HL-60 (cell line): ENCODE results near the gene C2CD4C.

Source experiments
- DNase-seq, 2 experiments: peaks; one replicate each; pipeline ENCODE4 v3.0.0-alpha.2; 2010 to 2020; ENCODE audit warnings: low read depth in 1 of 2, low spot score in 1 of 2
- H3K27ac ChIP-seq: fragments of 250-450 bp; sonication (Bioruptor Pico); replicated peaks from 2 replicates; pipeline ENCODE4 v1.5.1; 2020; ENCODE audit warnings: mild to moderate bottlenecking, moderate library complexity
- H3K27me3 ChIP-seq: fragments of 250-450 bp; sonication (Bioruptor Pico); 2 replicates; pipeline ENCODE4 v1.5.1; 2021; ENCODE audit warnings: mild to moderate bottlenecking, moderate library complexity; ENCODE audit not compliant: insufficient read depth, poor library complexity, severe bottlenecking
- H3K4me3 ChIP-seq: replicated peaks from 2 replicates; pipeline ENCODE4 v1.5.1; 2011; ENCODE audit warnings: mild to moderate bottlenecking, control low read depth, low read length; ENCODE audit not compliant: insufficient read depth
- GABPA ChIP-seq: IDR thresholded peaks from 2 replicates; pipeline ENCODE4 v1.6.1; 2012; ENCODE audit warnings: low read depth
- POLR2AphosphoS5 ChIP-seq: IDR thresholded peaks from 2 replicates; pipeline ENCODE4 v1.6.1; 2012; ENCODE audit warnings: low read depth
- SPI1 ChIP-seq: IDR thresholded peaks from 2 replicates; pipeline ENCODE4 v1.6.1; 2012; ENCODE audit warnings: low read depth, mild to moderate bottlenecking, borderline replicate concordance
- TF ChIP-seq, protein P1 (sequence below): IDR thresholded peaks from one replicate; pipeline ENCODE4 v1.5.1; 2011; ENCODE audit warnings: low read length, control low read depth, inconsistent platforms; ENCODE audit not compliant: insufficient read depth
- TF ChIP-seq, protein P2 (sequence below): IDR thresholded peaks from 2 replicates; pipeline ENCODE4 v1.6.1; 2012; ENCODE audit warnings: low read depth; ENCODE audit not compliant: insufficient replicate concordance

C2CD4C gene

DNA sequence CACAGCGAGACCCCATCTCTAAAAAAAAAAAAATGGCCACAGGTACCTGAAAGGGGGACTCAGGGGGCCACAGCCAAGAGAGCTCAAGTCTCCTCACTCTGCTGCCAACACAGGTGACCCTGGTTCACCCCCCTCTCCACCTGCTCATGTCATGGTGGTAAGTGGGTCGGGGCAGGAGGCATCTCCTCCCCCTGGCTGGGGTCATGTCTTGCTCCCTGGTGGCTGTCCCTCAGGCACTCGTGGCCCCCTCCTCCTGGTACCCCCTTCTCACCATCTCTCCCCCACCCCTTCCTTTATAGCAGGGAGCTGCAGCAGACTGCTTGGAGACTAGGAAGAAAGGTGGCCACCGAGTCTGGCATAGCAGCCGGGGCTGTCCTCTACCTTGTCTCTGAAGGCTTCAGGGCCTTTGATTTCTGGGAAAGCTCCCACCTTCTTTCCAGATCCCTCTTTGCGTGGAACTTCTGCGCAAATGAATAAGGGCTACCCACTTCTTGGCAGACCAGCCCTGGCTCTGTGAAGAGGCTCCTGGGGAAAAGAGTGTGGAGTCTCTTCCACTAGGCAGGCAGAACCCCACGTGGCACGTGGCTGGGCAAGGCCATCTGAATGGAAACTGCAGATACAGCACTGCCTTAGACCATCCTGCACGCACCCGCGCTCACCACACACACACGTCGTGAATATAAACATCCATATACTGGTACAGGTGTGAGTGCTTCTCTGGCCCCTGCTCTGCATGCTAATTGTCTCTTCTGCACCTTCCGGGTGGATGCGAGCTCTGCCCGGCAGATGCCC, 44.3 kb downstream of the C2CD4C start:
- no peak for DNase-seq
- no peak overlapping the region for H3K27ac ChIP-seq
- no peaks in the 10 kb centered on the region for H3K27me3 ChIP-seq
- no peak overlapping the region for H3K4me3 ChIP-seq
- TF ChIP-seq, protein P1, sequence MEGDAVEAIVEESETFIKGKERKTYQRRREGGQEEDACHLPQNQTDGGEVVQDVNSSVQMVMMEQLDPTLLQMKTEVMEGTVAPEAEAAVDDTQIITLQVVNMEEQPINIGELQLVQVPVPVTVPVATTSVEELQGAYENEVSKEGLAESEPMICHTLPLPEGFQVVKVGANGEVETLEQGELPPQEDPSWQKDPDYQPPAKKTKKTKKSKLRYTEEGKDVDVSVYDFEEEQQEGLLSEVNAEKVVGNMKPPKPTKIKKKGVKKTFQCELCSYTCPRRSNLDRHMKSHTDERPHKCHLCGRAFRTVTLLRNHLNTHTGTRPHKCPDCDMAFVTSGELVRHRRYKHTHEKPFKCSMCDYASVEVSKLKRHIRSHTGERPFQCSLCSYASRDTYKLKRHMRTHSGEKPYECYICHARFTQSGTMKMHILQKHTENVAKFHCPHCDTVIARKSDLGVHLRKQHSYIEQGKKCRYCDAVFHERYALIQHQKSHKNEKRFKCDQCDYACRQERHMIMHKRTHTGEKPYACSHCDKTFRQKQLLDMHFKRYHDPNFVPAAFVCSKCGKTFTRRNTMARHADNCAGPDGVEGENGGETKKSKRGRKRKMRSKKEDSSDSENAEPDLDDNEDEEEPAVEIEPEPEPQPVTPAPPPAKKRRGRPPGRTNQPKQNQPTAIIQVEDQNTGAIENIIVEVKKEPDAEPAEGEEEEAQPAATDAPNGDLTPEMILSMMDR = no peak
- no peak for TF ChIP-seq SPI1
- TF ChIP-seq POLR2AphosphoS5 = no peak
- TF ChIP-seq, protein P2, sequence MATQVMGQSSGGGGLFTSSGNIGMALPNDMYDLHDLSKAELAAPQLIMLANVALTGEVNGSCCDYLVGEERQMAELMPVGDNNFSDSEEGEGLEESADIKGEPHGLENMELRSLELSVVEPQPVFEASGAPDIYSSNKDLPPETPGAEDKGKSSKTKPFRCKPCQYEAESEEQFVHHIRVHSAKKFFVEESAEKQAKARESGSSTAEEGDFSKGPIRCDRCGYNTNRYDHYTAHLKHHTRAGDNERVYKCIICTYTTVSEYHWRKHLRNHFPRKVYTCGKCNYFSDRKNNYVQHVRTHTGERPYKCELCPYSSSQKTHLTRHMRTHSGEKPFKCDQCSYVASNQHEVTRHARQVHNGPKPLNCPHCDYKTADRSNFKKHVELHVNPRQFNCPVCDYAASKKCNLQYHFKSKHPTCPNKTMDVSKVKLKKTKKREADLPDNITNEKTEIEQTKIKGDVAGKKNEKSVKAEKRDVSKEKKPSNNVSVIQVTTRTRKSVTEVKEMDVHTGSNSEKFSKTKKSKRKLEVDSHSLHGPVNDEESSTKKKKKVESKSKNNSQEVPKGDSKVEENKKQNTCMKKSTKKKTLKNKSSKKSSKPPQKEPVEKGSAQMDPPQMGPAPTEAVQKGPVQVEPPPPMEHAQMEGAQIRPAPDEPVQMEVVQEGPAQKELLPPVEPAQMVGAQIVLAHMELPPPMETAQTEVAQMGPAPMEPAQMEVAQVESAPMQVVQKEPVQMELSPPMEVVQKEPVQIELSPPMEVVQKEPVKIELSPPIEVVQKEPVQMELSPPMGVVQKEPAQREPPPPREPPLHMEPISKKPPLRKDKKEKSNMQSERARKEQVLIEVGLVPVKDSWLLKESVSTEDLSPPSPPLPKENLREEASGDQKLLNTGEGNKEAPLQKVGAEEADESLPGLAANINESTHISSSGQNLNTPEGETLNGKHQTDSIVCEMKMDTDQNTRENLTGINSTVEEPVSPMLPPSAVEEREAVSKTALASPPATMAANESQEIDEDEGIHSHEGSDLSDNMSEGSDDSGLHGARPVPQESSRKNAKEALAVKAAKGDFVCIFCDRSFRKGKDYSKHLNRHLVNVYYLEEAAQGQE = no peak

DNA sequence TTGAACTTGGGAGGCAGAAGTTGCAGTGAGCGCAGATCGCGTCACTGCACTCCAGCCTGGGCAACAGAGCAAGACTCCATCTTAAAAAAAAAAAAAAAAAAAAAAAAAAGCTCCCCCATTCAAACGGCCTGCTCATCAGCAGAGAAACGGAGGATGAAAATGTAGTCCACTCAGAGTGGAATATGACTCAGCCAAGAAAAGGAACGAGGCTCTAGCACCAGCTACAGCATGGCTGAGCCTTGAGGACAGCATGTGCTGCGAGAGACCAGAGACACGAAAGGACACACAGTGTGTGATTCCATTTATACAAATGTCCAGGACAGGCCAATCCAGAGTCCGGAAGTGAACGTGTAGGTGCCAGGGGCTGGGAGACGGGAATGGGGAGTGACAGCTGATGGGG, 46.3 kb downstream of the C2CD4C start:
- Histone ChIP-seq H3K27ac (no peak overlapping the region), H3K4me3 (no peak overlapping the region), H3K27me3 (no peaks in the 10 kb centered on the region)
- no peak for DNase-seq
- TF ChIP-seq, protein P1 = no peak
- TF ChIP-seq SPI1 (no peak), GABPA (no peak), POLR2AphosphoS5 (no peak)
- TF ChIP-seq, protein P2 = no peak

DNA sequence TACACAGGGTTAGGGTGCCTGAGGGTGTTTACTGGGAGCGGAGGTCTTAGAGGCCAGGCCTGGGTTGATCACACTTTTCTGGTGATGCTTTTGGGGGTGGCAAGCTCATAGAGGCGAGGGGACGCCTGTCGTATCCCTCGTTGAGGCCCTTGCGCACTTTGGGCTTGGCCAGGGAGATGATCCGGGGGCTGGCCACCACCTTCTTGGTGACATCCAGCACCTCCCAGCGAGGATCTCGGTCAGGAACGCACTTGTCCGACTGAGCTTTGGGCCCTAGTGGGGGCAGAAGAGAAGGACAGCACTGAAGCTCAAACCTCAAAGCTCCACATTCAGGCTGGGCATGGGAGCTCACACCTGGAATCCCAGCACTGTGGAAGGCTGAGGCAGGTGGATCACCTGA, 46.8 kb downstream of the C2CD4C start:
- Histone ChIP-seq H3K27ac (no peak overlapping the region), H3K27me3 (no peaks in the 10 kb centered on the region), H3K4me3 (no peak overlapping the region)
- no peak for DNase-seq
- TF ChIP-seq, protein P2 = no peak
- TF ChIP-seq POLR2AphosphoS5 (no peak), SPI1 (no peak), GABPA (no peak)
- TF ChIP-seq, protein P1 = no peak
